ENCODE data around the gene SEPTIN2.
"Not testable (repeated sequence)": the region's sequence is repeated elsewhere in the genome, so short reads cannot be mapped to it uniquely, and the experiment has no call there.

The SEPTIN2 gene

DNA sequence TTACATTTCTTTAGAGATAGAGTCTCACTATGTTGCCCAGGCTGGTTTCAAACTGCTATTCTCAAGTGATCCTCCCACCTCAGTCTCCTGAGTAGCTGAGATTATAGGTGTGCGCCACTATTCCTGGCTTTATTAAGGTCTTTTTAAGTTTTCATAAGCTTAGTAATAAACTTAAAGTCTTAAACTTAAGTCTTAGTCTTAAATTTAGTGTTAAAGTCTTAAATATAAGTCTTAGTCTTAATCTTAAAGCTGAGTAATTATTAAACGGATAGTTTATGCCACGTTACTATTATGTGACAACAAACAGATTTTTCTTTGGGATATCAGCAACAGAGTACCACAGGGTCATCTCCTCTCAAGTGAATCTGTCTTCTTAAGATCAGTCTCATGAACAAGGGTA is 52.9 kb downstream of the SEPTIN2 start:
- DNase-seq (ENCODE audit: low read depth, low spot score) = no peak
- no peak overlapping the region for H3K4me3 ChIP-seq (ENCODE audit: low read length)

DNA sequence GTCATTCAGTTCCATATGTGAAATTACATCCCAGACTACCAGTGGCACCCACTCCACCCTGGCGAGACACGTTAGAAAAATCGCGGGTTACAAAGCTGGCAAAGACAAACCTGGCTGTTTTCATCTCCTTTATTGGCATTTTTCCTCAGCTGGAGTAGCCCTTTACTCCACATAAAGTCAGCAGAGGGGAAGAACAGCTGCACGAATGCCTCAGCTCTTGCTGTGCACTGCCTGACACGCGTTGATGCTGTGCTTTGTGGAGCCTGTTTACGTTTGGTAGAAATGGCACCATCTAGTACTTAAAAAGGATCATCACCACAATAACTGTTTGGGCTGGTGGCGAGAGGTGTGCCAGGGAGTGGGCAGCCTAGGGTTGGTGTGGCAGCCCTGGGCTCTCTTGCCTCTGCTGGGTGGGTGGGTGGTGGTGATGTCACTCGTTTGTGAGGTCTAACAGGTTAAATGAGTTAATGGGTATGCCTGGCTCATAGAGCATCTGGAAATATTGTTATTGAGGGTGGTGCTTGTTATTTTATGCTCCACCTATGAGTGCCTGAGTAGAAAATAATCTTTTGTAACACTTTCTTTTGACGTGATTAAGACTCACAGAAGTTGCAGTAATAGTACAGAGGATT is 56.8 kb downstream of the SEPTIN2 start:
- no peak overlapping the region for H3K4me3 ChIP-seq (ENCODE audit: low read length)

DNA sequence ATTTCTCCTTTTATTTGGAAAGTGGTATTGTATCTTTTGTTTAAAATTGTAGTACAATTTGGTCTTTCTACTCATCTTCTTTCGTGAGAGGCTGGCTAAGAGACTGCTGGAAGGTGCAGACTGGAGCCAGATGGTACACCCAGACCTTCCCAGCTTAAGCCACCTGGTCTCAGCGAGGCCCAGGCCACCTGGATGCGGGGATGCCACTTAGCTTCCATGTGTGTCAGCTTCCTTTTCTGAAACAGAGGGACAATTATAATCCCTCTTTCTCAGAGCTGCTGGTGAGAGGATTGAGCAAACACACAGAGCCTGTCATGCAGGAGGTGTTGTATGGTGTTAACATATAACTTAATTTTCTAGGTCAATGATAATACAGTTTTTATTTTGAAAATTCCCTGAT is 57.7 kb downstream of the SEPTIN2 start:
- DNase-seq (ENCODE audit: low read depth, low spot score) = no peak
- H3K4me3 ChIP-seq (ENCODE audit: low read length) = no peak overlapping the region

More for the DNA sequence above, 56.8 kb downstream of the SEPTIN2 start:
- no peak for DNase-seq (ENCODE audit: low read depth, low spot score)

DNA sequence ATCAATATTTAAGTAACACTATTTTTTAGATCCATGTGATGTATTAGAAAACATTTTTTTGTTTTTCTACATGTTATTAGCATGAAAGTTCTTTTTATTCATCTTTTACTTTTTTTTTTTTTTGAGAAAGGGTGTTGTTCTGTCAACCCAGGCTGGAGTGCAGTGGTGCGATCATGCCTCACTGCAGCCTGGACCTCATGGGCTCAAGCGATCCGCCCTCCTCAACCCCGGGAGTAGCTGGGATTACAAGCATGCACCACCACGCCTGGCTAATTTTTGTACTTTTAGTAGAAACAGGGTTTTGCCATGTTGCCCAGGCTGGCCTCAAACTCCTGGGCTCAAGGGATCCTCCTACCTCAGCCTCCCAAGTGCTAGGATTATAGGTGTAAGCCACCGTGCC is 58.2 kb downstream of the SEPTIN2 start:
- not testable (repeated sequence) for H3K4me3 ChIP-seq (ENCODE audit: low read length); DNase-seq (ENCODE audit: low read depth, low spot score)

DNA sequence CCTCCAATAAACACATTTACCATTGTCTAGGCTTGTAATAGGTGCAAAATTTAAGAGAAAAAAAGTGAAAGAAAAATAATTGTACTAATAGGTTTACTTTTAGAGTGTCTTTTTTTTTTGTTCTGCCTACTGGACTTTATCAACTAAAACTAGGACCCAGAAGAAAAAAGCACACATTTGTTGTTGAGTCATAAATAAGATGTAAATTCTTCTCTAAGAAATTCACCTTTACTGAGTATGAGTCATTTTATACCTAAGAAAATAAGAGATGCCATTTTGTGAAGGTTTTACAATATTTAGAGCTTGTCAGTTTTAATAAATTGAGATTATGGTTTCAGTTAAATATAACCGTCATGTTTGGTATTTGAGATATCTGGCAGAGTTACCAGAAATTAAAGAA is 59.6 kb downstream of the SEPTIN2 start:
- DNase-seq (ENCODE audit: low read depth, low spot score) = no peak
- no peak overlapping the region for H3K4me3 ChIP-seq (ENCODE audit: low read length)

DNA sequence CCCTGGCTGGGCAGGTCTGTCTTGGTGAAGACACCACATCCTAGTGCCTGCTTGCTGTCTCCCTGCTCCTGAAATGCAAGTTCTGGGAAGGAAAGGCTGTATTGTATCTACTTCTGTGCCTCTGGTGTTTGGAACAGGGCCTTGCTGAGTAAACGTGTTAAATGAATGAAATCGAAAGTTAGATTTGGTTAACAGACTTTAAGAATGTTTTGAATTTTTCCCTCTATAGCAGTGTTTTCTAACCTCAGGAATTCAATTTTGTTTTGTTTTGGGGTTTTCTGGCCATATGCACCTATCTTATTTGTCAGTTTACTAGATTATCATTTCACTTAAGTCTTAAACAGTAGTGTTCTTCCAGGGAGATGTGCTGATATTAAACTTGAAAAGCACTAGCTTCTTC is 61.1 kb downstream of the SEPTIN2 start:
- no peak for DNase-seq (ENCODE audit: low read depth, low spot score)
- no peak overlapping the region for H3K4me3 ChIP-seq (ENCODE audit: low read length)

DNA sequence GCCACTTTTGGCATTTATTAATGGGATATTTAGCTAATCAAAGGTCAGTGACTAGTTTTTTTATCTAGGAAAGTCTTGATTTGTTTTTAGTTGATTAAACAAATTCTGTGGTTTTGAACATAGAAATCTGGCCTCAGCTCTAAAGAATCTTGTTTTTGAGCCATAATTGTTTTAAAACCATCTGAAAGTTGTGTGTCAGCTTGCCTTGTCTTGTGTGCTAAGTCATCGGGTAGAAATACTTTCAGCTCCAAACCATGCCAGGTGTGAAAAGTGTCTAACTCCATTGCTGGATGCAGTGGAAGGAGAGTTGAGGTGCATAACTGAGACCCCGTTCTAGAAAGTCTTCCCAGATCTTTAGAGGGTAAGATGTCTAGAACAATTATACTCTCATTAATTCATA is 63.1 kb downstream of the SEPTIN2 start:
- no peak overlapping the region for H3K4me3 ChIP-seq (ENCODE audit: low read length)
- DNase-seq (ENCODE audit: low read depth, low spot score) = no peak

DNA sequence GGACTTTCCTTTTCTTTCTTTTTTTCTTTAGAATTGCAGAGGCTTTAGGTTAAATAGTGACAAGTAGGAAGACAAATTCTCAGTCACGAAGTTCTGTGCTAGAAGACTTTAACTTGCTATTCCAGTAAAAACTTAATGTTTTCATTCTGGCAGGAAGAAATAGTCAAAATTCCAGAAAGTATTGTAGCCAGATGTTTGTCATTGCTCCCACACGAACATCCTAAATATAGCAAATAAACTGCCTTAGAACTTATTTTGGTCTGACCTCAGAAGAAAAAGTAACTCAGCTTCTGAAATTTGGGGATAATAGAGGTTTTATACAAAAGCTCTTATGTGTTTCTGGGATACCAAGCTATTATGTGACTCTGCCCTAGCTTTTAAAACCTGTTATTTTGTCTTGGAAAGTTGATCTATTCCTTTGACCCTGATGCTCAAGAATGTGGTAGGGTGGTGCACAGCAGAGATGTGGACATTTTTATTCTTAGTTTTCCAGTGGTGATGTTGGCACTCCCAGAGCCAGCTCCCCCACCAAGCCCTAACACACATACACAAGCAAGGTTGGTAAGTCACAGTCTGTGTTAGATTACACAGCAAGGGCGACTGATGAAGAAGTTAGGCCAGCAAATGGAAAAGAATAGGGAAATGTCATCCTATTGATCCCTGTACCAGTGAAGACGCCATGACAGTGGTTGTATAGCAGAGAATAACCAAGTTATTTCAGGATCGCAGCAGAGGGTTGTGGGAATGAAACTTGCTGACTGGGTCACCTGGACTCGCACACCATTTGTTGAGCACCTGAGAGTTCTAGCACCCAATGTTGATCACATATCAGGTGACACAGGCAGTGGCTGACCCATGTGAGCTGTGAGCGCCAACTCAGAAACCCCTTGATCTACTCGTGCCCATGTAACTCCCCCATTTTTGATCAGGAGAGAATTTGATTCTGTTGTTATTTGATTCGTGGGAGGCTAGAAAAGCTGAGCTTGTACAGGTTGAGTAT is 64.1 kb downstream of the SEPTIN2 start:
- H3K4me3 ChIP-seq (ENCODE audit: low read length) = no peak overlapping the region
- DNase-seq (ENCODE audit: low read depth, low spot score) = no peak

DNA sequence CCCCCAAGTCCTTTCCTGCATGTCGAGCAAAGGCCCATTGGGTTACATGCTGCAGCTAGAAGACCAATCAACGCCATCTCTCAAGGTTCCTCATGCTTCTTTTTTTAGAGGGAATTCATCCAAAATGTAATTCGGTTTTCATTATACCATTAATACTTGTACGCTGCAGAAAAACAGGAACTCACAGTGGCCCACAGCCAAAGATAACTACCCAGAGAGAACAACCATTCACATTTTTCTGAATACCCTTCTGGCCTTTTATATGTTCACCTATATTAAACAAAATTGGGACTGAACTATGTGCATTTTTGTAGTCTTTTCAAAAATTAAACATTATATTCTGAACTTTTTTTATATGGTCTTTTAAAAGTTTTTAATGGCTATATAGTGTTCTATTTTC is 66.1 kb downstream of the SEPTIN2 start:
- H3K4me3 ChIP-seq (ENCODE audit: low read length) = no peak overlapping the region
- no peak for DNase-seq (ENCODE audit: low read depth, low spot score)

DNA sequence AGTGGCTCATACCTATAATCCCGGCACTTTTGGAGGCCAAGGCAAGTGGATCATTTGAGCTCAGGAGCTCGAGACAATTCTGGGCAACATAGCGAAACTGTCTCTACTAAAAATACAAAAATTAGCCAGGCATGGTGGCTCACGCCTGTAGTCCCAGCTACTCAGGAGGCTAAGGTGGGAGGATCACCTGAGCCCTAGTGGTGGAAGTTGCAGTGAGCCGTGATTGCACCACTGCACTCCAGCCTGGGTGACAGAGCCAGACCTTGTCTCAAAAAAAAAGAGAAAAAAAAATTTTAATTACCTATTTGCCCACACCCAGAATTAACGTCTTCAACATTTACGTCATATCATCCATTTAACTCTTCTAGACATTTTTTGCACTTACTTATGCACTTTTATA is 69.7 kb downstream of the SEPTIN2 start:
- H3K4me3 ChIP-seq (ENCODE audit: low read length); DNase-seq (ENCODE audit: low read depth, low spot score): not testable (repeated sequence)

DNA sequence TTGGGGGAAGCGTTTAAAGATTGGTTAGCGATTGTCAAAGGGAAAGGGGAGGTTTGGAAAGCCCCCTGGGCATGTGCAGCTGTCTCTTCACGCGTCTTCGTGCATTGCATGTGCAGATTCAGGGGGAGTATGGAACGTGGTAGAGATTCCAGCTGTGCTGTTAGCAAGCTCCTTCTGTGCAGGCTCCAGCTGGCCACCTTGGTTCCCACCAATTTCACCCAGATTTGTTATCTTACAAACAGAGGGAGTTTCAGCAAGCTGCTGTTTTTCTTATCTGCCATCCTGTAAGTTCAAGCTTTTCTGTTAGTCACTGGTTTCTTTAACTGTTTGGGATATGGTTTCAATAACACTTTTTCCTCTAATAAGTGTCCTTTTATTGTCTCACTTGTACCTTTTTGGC is 70.8 kb downstream of the SEPTIN2 start:
- H3K4me3 ChIP-seq (ENCODE audit: low read length) = no peak overlapping the region
- DNase-seq (ENCODE audit: low read depth, low spot score) = no peak

DNA sequence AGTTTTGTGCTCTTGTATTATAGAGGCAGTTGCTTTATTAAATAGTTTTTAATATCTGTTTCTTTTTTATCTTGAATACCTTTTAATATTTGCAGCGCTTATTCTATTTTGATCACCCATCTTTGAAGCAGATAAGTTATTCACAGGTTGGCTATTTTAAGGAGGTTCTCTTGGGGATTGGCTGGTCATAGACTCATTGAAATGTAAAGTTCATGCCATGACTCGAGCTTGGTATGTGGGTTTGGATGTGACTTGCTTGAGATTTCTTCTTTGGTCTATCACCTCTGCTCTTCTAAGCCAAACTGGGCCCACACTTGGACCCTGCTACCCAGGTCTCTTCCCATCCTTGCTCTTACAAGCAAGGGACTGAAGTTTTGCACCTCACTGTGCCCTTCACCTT is 74.0 kb downstream of the SEPTIN2 start:
- H3K4me3 ChIP-seq (ENCODE audit: low read length) = no peak overlapping the region
- no peak for DNase-seq (ENCODE audit: low read depth, low spot score)

DNA sequence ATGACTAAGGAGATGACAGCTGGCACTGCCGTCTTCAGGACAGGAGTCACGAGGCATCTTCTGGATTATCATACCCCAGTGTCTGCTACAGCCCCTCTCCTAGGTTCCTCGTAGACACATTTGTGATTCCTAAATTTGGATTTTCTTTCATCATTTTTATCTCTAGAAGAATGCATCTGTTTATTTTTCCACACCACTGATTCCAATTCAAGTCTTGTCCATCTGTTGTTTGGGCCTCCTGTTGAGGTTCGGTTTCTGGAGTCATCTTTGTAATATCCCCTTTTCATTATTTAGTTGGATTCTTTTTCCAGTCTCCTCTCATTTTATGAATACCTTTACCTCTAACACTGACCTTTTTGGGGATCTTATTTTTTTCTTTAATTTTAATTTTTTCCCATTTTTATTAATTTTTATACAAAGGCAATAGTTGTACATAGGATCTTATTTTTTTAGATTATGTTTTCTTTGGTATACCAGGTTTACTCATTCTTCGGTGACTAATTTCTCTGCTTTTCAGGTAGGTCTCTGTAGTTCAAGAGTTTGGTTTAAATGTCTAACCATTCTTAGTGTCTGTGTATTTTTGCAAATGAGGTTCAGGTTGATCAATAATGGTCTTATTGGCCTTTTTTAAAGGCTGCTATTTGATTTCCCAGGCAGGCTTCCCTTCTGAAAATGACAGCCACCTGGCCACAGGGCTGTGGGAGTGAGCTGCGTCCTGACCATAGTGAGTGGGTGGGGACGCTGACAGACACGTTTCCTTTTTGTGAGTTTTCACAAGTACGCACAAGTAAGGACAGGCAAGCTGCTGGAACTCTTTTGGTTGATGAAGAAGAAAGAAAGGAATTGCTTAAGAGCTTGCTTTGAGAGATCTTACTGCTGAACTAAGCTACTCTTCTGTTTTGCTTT is 74.8 kb downstream of the SEPTIN2 start:
- no peak for DNase-seq (ENCODE audit: low read depth, low spot score)
- no peak overlapping the region for H3K4me3 ChIP-seq (ENCODE audit: low read length)

DNA sequence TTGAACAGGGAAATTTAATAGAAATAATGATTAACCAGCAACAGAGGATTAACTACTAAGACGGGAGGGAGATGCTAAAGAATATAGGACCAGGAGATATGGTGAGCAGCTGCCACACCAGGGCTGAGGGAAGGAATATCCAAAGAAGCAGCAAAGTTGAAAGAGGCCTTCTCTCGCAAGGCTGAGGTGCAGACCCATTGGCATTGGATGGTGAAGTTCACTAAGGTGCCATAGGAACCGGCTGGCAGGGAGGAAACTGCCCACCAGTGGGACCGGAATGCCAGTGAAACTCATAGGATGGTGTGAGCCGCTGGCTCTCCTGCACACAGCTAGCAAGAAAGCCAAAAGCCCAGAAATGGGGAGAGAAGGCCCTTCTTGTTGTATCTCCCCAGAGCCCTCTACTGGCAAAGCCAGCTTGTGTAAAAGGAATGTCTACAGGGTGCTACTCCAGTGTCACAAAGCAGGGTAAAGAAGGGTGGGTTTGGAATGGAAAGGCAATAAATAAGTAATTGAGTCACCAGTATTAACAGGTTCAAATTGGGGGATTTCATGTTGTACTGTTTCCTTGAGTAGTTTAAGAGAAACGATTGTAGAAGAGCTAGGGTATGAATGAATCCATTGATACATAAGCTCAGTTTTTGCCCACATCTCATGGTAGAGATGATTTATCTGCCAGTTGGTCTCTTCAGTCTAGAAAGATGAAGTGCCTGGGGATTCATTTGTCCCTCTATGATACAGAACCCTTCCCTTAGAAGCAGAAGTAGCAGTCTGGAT is 76.4 kb downstream of the SEPTIN2 start:
- DNase-seq (ENCODE audit: low read depth, low spot score) = peak; percentile 33
- no peak overlapping the region for H3K4me3 ChIP-seq (ENCODE audit: low read length)

DNA sequence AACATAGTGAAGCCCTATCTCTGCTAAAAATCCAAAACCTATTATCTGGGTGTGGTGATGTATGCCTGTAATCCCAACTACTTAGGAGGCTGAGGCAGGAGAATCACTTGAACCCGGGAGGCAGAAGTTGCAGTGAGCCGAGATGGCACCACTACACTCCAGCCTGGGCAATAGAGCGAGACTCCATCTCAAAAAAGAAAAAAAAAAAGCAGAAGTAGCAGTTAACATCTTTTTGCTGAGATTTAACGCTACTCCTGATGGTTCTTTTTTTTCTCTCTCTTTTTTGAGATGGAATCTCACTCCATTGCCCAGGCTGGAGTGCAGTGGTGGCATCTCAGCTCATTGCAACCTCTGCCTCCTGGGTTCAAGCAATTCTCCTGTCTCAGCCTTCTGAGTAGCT is 77.0 kb downstream of the SEPTIN2 start:
- H3K4me3 ChIP-seq (ENCODE audit: low read length); DNase-seq (ENCODE audit: low read depth, low spot score): not testable (repeated sequence)

DNA sequence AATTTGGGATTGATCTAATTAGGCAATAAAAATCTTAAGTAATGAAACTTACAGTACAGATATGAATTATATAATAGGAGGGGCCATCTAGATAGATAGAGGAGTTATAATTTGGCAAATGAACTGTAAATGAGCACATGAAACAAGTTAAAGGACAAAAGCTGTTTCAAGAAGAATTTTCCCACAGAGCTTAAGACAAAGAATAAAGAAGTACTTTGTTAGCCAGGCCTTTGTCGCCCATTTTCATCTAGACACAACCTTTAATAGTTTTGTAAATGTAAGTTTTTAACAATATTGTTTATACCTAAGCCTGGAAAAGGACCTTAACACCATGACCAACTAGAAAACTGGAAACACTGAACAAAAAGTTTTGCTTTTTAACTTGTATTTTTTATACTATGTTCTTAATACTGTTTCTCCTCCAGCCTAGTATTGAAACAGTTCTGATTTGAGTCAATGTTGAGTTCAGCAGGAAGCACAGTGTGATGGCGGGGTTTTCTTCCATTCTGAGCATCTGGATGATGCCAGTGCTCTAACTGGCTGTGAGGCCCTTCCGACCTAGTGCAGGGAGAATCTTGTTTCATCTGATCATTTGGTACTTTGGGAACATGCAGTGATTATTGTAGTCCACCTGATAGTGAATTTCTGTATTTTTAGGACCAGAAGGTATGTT is 77.9 kb downstream of the SEPTIN2 start:
- no peak for DNase-seq (ENCODE audit: low read depth, low spot score)
- no peak overlapping the region for H3K4me3 ChIP-seq (ENCODE audit: low read length)

DNA sequence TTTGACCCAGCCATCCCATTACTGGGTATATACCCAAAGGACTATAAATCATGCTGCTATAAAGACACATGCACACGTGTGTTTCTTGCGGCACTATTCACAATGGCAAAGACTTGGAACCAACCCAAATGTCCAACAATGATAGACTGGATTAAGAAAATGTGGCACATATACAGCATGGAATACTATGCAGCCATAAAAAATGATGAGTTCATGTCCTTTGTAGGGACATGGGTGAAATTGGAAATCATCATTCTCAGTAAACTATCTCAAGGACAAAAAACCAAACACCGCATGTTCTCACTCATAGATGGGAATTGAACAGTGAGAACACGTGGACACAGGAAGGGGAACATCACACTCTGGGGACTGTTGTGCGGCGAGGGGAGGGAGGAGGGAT is 81.1 kb downstream of the SEPTIN2 start:
- DNase-seq (ENCODE audit: low read depth, low spot score); H3K4me3 ChIP-seq (ENCODE audit: low read length): not testable (repeated sequence)
